Amniotic stem cell (primary cell): ENCODE measurements around the gene R3HCC1L.

Source experiments
- DNase-seq: peaks from one replicate; lab custom pipeline; 2025; lab: John Stamatoyannopoulos, UW

Gene R3HCC1L

DNA sequence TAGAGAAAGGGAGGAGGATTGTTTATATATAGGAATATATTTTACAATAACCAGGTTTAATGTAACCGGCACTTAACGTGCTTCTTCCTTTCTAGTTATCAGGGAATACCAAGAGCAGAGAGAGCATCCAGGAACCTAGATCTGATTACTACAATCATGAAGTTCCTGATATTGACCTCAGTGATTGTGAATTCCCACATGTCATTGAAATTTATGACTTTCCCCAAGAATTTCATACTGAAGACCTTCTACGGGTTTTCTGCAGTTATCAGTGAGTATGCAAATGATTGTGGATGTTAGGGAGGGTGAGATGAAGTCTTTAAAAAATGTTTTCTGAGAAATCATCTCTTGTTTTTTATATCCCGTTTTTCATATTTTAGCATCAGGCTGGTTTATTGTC, 97.0 kb downstream of the R3HCC1L start:
- no peak for DNase-seq

DNA sequence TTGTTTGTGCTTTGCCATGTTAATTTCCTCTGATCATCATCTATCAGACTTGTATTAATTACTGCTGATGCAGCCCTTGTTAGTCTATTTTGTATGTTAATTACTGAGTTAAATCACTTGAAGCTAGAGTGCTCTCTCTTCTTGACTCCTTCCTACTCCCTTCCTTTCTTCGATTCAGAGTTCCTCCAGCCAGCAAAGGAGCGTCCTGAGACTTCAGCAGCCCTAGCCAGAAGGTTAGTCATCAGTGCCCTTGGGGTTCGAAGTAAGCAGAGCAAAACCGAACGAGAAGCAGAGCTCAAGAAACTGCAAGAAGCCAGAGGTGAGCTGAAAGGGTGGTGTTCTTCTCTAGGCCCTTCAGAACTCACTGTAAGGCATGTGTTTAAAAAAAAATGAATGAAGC, 101.4 kb downstream of the R3HCC1L start:
- DNase-seq, result no peak

DNA sequence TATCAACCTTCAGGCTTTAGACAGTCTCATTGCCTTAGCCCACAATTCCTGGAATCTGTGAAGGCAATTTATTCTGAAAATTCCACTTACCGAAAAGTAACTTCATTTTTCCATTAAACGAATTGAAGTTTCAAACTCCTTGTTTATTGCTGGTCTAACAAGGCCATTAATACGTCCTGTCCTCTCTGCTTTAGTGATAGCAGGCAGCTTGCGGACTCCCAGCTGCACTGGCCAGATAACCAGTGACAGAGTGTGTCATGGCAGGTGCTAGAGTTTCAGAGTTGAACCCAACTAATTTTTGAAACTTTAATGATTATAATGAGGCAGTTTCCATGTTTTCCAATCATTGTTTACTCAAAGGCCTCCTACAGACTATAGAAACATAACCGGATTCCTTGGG, 102.4 kb downstream of the R3HCC1L start:
- DNase-seq, result no peak

DNA sequence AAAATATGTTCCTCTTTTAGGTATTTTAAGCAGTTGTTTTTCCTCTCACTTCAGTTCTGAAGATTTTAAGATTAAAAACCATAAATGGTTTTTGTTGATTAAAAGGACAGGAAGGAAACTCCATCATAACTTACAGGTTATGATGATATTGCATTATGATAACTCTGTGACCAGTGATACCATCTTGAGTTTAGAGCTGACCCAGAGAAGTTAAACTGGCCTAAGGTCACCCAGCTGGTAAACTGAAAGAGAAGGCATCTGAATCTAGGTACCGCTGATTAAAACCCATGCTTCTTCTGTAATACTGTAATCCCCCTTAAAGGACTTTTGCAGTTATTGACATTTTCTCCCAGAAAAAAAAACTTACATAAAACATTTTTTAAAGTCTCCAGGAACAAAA, 103.9 kb downstream of the R3HCC1L start:
- no peak for DNase-seq

DNA sequence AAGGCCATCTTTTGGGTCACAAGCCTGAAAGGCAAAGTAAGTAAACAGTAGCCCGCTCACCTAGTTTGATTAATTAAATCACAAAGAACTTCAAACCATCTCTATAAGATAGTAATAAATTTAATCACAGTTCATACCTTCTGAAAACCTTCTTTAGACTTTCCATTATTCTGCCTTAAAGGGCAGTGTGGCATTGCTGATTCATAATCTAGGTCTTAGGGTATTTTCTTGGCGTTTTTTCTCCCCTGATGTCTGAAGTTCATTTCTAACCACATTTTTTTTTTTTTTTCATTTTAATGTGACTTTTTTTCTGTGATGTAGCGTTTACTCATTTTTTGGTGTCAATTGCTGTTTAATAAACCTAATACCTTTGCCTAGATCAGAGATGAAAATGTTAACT, 106.1 kb downstream of the R3HCC1L start:
- DNase-seq, result no peak

DNA sequence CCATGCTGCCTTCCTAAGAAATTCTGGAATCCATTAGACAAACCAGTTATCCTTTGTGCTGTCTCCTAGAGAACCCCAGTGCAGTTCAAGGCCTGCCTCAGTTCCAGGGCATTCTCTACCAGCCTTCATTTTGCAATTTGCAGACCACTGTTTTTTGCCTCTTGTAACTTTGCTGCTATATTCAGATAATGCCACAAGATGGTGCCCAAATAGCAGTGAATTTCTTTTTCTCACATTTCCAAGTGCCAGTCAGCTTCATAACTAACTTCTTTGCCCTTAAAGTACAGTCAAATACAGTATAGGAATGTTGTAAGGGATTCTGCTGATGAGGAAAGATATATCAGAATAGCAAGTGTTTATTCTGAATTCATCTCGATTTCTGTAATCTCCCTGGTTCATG, 108.4 kb downstream of the R3HCC1L start:
- DNase-seq, result no peak

DNA sequence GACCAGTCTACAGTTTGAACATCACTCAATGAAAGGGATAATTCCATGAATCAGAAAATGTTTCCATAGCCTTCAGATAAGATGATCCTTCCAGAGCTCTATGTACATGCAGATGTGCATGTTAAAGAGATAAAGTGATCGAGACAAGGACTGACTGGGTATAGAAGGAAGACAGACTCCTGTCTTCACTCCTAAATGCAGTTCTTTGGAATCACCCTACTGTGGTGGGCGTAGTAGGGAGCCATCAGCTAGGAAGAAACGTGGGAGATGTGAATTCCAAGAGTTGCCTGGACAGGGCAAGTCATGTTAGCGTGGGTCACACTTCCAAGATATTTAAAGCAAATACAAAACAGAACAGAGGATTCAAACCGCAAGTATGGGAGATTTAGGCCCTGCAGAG, 109.7 kb downstream of the R3HCC1L start:
- no peak for DNase-seq

DNA sequence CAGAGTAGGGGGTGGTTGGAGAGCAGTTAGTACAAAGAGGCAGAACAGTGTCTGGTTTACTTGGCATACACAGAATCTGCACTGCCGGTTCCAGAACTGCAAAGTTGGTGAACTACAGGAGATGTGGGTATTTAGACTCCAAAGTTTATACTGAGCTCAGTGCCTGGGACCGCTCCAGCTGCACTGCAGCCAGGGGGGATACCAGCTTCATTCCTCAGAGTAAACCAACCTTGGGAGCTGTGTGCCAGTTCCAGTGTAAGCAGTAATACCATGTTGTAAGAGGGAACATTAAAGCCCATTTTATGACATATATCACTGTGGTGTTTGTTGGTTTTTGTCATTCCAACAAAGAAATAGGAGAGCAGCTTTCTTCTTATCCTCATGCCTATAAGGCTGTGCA, 110.1 kb downstream of the R3HCC1L start:
- DNase-seq, result no peak

DNA sequence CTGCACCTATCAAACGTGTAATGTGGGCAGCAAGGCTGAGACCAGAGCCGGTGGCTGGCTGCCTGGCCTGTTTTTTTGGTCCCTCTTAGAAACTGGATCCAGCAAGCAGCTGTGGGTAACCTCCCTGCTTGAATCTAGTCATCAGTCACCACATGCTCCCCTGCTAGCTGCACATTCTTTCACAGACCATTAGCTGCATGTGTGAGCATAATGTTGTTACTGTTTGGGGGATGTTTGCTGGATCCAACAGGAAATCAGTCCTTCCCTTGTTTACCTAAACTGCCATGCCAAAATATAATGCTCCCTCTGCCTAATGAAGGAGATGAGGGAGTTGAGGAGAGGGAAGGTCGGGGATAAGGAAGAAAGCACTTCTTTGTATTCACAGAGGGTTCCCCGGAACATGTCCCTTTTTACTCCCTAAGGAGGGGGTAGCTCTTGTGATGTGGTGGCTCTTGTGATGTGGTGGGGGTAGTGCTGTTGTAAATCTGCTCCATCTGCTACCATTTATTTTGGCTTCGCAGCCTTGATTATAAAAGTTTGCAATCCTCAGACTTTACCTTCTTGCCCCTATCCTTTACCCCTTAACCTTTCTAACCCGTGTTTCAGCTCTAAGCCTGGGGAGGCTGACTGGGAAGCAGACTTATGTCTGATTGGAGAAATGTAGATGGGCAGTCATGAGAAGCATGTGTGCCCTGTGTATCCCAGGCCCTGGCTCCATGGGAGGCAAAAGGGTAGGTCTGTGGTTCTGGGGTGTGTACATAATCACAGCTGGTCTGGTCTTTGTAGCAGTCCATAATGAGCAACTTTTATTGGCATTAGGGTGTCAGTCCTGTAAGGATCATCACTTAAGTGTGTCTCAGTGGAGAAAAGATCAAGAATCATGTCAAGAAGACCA, 112.7 kb downstream of the R3HCC1L start:
- DNase-seq, result no peak

DNA sequence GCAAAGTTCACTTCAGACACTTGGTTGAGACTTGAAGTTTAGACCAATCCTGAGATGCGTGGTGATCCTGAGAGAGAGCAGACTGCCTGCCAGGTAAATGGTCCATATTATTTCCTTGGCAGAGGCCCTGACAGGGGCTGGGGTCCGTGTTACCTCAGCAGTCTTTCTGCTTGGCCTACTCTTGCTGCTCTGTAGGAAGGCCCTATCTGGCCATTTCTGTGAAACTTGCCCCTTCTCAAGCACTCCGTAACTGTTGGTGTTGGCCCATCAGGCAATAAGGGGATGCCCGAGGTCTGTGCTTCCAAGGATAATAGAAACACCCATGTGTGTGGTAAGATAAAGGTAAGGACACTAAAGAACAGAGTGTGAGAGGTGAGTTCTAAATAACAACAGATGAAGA, 113.6 kb downstream of the R3HCC1L start:
- no peak for DNase-seq

DNA sequence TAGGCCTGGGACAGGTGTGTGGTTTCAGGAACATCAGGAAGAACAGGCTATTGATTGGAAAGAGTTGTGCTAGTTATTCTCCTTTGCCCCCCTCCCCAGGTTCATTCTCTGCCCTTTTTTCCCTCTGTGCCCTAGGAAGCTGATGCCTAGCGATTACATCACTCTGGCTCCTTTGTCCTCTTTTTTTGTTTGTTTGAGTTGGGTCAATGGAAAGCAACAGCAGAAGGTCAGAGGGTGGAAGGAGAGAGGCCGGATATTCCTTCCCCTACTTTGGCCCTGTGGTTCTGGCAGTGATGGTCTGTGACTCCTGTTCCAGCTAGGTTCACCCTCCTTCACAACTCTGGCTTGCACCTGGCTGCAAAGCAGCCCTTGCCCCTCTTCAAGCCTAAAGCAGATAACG, 114.7 kb downstream of the R3HCC1L start:
- DNase-seq, result no peak

DNA sequence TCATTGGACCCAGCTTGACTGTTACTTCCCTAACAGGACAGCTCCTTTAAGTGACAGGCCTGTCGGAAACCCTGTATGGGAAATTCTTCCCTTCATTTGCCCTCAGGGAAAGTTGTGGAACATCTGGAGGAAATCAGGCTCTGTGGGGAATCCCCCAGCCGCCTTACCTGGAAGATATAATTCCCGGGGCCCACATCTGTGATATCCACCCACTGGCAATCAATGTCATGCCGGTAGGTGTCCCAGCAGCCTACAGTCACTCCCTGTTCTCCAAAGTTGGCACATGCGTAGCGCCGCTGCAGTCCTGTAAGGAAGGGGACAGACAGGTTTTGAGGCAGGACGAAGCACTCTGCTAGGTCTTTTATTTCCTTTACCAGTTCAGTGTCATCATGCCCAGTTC, 116.9 kb downstream of the R3HCC1L start:
- DNase-seq, result no peak

DNA sequence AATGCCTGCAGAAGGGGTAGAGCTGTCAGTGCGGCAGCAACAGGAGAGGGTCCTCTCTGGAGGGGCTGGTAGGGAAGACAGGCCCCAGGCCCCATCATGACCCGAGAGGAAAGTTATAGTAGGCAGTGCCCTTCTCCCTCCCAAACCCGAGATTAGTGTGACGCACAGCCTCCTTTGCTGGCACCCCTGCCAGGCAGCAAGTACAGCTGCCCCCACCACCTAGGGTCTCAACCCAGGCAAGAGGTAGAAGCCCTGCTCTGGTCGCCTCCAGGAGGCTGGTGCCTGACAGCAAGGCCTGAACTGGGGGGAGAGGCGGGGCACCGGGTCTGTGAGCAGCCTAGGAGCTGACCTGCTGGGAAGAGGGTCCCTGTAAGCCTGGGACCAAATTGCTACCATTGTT, 118.0 kb downstream of the R3HCC1L start:
- no peak for DNase-seq

DNA sequence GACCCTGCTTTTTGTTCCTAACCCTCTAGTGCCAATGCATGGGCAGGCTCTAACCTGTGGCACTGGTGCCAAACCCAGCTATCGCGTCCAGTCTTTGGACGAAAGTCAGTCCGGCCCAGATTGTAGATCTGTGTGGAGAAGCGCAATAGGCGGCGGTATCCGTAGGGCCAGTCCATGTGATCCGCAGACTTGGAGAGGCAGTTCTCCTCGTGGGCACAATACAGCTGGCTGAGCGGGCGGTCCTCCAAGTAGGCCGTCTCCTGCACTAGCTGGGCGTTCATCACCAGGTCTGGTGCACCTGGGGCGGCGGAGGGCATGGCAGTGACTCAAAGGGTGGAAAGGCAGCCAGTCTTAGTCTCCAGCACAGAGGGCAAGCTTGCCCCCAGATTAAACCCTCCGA, 119.0 kb downstream of the R3HCC1L start:
- no peak for DNase-seq

DNA sequence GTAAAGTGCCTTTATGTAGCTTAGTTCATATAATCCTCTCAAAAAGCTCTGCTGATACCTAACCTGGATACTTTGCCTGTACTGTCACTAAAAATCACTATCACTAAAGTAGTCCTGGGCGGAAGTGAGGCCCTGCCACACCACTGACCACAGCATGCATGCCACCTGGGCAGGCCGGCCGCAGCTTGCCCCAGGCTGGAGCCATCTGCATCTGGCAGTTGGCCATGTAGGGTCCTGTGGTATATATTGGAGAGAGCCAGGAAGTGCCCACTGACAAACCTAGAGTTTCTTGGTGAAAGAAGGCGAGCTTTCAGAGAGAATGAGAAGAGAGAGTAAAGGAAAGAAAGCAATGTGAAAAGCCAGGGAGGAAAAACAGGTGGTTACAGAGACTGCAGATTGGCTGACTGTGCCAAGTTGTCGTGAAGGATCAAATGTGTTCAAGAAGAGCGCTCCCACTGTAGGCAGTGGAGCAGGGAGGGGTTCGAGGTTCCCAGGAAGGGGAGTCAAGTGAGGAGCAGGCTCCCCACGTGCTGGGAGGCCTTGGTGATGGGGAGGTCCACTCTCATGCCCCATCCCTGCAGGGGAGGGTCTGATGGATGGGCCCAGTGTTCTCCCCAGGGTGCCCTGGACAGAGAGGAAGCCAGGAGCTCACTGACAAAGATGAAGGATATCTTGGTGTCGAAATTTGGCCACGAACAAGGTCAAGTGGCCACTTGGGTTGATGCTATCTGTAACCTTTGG, 119.9 kb downstream of the R3HCC1L start:
- DNase-seq, result no peak

DNA sequence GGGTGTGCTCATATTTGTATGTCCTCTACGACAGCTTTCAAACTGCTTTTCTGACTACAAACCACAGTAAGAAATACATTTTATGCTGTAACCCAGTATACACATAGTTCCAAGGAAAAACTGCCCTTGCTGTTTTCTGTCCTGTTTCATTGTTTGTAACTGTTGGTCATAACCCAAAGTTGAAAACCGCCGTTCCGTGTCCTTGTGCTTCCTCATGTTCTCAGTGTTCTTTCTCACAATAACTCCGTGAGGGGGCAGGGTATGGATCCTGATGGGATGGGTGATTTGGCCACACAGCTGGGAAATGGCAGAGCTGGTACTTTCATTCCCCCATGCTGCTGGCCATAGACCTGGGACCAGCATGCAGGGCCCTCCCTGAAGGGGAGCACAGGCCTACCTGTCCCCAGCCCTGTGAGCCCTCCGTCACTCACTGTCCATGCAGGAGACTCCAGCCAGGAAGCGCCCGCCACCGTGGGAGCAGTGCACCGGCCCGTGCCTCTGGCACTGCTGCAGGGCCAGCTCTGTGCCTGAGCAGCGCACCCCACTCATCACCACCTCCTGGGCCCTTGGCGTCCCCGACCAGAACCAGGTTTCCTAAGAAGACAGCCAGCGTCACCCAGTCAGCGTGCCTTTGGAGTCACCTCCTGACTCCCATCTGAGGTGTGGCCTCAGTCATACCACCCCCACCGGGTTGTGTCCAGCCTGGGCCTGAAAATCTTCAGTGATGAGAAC, 120.9 kb downstream of the R3HCC1L start:
- no peak for DNase-seq

DNA sequence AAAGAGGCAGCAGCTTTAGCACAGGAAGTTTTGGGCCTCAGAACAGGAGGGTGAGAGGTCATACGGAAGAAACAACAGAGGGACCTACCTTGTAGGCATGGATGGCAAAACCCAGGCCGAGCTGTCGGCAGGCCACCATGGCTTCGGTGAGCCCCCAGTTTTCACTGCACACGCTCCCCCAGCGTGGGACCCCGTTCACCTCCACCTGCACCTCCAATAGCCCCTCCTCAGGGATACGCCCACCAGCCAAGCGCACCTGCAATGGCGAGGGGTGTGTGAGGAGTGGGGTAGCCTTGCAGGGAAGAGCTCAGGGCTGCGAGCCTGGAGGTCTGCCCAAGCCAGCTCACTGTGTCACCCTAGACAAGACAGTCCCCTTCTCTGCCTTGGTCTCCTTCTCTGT, 122.2 kb downstream of the R3HCC1L start:
- no peak for DNase-seq

DNA sequence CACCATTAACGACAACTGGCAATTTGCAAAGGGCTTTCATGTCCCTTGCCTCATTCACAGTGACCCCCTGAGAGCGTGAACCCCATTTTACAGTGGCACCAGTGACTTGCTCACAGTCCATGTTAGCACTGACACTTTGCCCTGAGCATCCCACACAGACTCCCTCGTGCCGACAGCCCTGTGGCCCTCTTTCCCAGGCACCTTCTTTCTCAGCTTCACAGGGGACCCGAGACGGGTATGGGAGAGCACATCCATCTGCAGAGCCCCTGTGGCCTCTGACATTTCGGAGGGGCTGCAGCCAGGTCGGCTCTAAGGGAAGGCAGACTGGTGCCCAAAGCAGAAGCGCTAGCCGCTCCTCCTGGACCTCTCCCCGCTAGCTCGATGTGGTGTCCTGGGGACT, 122.7 kb downstream of the R3HCC1L start:
- DNase-seq, result no peak

DNA sequence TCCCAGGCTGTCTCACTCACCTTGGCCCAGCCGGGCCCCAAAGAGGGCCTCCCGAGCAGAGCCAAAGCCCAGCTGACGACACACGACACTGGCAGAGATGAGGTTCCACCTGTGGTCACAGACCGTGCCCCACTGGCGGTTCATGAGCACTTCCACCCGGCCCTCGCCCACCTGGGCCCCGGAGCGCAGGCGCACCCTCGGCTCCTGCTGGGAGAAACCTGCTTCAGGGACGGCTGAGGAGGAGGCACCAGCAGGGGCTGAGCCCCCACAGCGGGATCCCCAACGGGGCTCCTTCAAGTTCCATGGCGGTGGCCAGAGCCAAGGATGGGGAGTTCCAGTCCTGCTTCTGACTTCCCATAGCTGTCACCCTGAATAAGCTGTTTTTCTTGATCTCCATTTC, 123.5 kb downstream of the R3HCC1L start:
- DNase-seq, result no peak

DNA sequence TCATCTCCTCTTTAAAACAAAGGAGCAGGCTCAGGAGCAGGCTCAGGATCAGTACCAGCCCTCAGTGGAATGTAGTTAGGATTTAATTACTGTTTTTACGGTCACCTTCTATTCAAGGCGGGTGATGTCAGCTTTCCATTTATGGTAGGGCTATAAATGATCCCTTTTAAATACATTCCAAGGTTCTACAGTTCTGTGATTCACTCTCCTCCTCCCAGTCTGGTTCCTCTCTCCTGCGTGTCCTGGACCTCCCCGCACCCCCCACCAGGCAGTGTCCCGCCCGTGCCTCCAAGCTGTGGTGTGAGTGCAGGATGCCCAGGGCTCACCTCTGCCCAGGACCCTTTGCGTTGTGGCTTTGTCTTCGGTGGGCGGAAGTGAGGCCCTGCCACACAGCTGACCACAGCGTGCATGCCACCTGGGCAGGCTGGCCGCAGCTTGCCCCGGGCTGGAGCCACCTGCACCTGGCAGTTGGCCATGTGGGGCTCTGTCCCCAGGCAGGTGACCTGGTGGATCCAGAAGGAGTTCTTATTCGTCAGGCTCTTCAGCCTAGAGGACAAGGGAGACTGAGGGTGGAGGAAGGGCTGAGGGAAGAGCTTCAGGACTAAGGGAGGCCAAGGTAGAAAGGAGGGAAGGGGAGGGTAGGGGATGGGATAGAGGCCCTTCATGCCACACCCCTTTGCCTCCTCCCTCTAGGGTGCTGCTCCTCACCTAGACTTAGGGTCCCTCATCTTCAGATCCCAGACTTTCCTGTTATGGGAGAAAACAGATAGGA, 124.4 kb downstream of the R3HCC1L start:
- DNase-seq, result no peak

DNA sequence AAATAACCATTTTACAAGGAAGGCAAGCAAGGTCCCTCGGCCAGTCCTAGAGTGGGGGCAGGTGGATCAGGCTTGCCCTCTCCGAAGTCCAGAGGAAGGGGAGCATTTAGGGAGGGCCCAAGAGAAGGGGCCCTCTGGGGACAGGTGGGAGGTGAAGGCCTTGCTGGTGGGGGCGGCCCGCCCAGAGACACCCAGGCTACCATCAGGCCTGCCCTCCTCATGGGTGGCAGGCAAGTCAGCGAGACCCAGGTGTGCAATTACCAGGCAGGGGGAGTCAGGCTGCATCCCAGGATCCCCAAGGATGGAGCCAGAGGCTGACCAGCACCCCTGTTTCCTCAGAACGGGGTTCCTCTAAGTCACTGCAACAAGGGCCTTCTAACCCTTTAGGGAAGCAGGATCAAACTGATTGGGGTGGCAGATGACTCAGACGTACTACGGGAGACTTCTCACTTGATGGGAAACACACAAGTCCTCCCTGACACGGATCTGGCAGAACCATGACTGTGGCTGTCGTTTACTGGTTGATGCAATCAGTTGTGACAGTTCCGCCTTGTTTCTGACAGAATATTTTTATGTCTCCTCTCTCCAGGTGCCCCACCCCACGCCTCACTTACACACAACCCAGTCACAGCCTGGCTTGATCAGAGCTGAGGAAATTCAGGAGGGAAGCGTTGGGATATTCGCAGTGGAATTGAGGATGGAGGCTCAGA, 125.3 kb downstream of the R3HCC1L start:
- DNase-seq, result no peak
